HCEC 1CT (cell line): ENCODE results near the gene RPLP2.

ENCODE experiments used
- DNase-seq: peaks from one replicate; pipeline ENCODE4 v3.0.0-alpha.2; 2017

Gene RPLP2

GRCh38 chr11:825366-826226 is 15.8 kb downstream of the RPLP2 start:
- no peak for DNase-seq

- DNase-seq = no peak
These were observed 16.5 kb downstream of the RPLP2 start for GRCh38 chr11:826227-826621.

DNA sequence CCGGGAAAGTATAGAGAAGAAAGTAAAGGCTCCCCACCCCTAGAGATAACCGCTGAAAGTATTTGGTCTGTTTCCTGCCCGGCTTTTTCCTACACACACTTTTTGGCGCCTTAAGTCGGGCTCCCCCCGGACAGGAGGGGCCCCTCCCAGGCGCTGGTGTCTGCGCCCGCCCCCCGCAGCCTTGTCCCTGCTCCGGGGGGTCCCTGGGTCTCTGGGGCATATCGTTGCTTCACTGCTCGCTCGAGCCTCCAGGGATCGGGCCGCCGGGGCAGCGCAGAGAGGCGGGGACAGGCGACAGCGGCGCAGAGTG is 17.0 kb downstream of the RPLP2 start:
- DNase-seq = no peak

GRCh38 chr11:827146-827896 is 17.6 kb downstream of the RPLP2 start:
- no peak for DNase-seq

DNA sequence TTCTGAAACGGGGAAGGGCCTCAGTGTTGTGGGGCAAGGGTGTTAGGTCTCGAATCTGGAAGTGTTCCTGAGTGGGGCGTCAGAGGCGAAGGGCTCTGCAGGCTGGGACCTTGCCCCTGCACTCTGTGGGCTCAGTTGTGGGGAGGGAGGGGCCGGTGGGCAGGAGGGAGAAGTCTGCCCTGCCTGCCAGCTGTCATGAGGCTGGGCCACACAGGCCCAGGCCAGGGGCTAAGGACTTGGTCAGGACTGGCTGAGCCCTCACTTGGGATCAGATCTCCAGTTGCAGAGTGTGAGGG is 18.1 kb downstream of the RPLP2 start, which contains the start of gene CRACR2B:
TSS of gene CRACR2B (plus strand) at position 23 of the 296 bp plus-strand sequence. CDS start 689 bp downstream, outside the sequence.
- no peak for DNase-seq

- DNase-seq = no peak
These were observed 18.9 kb downstream of the RPLP2 start for GRCh38 chr11:828506-829175.

DNA sequence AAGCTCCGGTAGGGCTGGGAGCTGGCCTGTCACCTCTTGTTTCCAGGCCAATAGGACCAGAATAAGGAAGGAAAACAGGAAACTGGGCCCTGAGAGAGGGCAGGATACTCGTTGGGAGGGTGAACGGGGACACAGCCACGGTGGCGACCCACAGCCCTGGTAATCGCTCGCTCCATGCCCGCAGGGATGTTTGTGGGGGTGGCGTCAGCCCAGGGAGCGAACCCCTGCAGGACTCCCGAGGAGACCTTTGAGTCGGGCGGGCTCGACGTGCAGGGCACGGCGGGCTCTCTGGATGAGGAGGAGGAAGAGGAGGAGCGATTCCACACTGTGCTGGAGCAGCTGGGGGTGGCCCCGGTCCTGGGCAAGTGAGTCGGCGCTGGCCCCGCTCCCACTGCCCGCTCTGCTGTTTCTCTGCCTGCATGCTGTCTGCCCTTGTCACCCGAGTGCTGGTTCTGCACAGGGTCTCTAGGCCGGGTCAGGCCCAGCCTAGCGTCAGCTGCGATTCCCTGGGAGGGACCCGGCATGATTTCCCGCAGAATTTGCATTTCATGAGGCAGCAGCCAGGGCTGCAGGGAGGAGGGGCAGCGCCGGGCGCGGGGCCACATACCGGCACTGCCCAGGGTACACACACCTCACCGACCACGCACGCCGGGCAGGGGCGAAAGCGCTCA is 19.5 kb downstream of the RPLP2 start:
- DNase-seq = no peak

- no peak for DNase-seq
These were observed 20.1 kb downstream of the RPLP2 start for GRCh38 chr11:829847-830294.

DNA sequence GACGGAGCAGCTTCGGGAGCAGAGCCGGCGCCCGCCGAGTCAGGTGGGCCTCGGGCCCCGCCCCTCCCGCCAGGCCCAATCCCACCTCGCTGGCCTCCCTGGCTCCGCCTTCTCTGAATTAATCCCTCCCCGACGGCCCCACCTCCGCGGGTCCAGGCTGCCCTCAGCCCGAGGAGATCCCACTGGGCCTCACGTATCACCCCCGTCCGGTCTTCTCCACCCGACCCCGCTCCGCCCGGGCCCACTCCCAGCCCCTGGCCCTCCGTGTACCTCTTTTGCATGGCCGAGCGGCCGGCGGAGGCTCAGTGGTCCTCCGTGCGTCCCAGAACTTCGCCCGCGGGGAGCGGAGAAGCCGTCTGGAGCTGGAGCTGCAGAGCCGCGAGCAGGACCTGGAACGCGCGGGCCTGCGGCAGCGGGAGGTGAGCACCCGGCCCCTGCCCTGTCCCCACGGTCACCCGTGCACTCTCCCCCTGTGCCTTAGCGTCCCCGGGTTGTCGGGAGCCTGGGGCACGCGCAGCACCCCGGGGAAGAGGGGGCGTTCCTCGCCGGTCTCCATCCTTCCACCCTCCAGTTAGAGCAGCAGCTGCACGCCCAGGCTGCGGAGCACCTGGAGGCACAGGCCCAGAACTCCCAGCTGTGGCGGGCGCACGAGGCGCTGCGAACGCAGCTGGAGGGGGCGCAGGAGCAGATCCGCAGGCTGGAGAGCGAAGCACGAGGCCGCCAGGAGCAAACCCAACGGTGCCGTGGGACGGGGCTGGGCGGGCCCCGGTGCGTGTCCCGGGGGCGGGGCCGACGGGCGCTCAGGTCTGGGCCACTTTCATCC is 20.7 kb downstream of the RPLP2 start:
- DNase-seq = peak; percentile 54

DNA sequence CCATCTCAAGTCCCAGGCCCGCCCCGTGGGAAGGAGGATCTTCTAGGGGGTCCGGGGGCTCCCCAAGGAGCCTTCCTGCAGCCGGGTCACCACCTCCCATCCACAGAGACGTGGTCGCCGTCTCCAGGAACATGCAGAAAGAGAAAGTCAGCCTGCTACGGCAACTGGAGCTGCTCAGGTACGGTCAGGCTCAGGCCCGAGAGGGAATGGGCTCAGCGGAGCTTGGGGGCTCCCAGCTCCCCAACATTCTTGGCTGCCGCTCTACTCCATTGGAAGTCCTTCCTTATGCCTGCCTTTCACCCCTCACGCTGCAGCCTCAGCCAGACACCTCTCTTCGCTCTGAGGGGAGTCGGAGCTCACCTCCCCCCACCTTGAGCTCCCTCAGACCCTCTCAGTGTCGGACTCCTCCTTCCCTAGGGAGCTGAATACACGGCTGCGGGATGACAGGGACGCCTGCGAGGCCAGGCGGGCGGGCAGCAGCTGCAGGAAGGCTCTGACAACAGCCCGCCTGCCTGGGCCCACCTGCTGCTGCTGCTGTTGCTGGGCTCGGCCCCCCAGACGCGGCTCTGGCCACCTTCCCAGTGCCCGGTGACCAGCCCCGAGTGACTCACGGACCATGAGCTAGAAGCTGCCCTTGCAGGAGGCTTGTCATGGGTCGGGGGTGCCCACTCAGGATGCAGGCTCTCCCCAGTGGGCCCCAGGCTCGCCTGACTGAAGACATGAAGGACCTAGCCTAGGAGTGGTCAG is 21.5 kb downstream of the RPLP2 start:
- no peak for DNase-seq

- no peak for DNase-seq
These were observed 22.3 kb downstream of the RPLP2 start for GRCh38 chr11:831961-832528.

- peak; percentile 51 for DNase-seq
These were observed 22.9 kb downstream of the RPLP2 start, which contains the start of gene CD151 for GRCh38 chr11:832529-833113. TSS of gene CD151 (plus strand) at chr11:832952. CDS start at chr11:836070, 3,118 bp downstream.

- DNase-seq = no peak
These were observed 23.5 kb downstream of the RPLP2 start for GRCh38 chr11:833114-833791.

DNA sequence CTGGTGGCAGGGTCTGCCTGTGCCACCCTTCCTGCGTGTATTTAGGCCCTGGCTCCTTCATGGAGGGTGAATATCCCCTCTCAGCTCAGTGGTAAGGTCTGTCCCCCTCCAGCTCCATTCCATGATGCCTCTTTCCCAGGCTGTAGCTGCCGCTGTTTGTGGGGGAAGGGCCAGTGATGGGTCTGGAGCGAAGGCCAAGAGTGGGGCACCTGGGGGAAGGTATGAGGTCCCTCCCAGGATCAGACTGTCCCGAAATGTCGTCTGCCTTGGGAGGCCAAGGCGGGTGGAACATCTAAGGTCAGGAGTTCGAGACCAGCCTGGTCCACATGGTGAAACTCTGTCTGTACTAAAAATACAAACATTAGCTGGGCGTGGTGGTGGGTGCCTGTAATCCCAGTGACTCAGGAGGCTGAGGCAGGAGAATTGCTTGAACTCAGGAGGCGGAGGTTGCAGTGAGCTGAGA is 24.1 kb downstream of the RPLP2 start:
- DNase-seq = no peak

DNA sequence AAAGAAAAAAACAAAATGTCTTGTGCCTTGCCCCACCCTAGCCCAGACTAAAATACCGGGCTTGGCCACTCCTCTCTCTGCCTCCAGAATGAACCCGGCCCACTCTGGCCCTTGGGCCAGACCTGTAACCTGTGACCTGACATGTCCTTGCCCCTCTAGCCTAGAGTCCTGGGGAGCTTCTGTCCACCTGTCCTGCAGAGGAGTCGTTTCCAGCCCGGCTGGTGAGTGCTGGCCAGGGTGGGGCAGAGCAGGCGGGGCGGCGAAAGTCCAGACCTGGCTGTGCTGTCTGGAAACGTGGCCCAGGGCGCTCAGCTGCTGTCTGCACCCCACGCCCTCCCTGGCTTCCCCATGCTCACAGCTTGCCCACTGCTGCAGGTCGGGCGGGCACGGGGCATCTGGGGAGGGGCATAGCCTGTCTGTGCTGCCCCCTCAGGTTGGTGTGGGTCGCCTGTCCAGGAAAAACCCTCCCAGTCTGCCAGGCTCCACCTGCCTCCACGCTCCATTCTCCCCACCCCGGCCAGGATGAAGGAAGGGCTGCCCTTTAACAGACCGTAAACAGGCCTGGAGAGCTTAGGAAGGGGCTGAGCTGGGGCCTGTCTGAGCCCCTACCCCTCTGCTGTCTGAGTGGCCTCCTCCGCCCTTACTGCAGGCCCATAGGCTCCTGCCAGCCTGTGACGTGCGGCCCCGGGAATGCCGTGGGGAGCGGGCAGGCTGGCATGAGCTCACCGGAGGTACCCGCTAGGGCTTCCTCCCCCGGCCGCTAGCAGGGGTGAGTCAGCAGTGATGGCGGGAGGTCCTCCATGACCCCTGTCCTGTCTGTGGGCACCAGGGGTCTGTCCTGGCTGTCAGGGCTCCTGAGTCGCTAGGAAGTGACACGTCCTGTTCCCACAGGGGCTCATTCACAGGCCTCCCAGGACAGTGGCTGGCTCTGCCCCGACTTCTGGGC is 24.9 kb downstream of the RPLP2 start:
- DNase-seq = peak; percentile 68

DNA sequence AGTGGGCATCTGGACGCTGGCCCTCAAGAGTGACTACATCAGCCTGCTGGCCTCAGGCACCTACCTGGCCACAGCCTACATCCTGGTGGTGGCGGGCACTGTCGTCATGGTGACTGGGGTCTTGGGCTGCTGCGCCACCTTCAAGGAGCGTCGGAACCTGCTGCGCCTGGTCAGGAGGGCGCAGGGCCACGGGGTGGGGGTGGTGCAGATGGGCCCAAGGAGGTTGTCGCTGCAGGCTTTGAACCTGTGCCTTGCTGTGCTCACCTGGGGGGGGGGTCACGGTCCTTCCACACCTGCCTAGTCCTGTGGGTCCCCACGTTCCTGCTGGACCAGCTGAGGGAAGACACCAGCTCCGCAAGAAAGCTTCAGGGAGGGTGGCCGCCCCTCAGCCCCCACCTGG is 26.5 kb downstream of the RPLP2 start:
- DNase-seq = no peak

DNA sequence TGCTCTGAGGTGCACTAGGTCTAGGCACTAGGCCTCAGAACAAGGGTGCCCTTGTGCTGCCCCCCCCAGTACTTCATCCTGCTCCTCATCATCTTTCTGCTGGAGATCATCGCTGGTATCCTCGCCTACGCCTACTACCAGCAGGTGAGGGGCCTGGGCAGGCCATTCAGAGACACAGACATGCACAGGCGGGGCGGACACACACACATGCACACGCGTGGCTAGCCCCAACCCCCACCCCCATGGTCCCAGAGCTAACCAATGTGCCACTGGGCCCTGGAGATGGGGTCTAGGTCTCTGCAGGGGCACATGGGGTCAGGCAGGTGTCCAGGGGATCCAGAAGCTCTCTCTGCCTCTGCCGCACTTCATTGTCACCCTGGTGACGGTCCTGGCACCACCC is 26.9 kb downstream of the RPLP2 start:
- no peak for DNase-seq

DNA sequence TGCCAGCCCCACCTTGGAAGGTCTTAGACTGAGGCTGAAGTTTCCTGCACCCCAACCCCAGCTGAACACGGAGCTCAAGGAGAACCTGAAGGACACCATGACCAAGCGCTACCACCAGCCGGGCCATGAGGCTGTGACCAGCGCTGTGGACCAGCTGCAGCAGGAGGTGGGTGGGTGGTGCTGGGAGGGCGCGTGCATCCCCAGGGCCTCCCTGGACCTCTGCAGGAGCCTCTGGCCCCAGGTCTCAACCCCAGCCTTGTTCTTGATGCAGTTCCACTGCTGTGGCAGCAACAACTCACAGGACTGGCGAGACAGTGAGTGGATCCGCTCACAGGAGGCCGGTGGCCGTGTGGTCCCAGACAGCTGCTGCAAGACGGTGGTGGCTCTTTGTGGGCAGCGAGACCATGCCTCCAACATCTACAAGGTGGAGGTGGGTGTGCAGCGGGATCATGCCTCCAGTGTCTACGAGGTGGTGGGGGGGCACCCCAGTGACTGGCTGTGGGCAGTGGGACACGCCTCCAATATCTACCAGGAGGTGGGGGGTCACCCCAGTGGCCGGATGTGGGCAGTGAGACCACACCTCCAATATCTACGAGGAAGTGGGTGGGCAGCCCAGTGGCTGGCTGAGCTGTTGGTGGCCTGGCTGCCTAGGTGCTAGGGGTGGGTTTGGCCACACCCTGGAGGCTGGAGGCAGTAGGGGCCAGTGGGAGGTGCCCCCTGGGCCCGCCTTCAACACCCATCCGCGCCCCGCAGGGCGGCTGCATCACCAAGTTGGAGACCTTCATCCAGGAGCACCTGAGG is 27.6 kb downstream of the RPLP2 start:
- DNase-seq = no peak
